Activated effector memory CD4-positive, alpha-beta T cell treated with anti-CD3 and anti-CD28 coated beads, Interleukin-2, amount 50 U/mL, for 16 hours (primary cell): ENCODE data around the gene NLRP4.

Experiments used
- DNase-seq: peaks from one replicate; pipeline ENCODE4 v3.0.0-alpha.2; 2020

The NLRP4 gene, protein sequence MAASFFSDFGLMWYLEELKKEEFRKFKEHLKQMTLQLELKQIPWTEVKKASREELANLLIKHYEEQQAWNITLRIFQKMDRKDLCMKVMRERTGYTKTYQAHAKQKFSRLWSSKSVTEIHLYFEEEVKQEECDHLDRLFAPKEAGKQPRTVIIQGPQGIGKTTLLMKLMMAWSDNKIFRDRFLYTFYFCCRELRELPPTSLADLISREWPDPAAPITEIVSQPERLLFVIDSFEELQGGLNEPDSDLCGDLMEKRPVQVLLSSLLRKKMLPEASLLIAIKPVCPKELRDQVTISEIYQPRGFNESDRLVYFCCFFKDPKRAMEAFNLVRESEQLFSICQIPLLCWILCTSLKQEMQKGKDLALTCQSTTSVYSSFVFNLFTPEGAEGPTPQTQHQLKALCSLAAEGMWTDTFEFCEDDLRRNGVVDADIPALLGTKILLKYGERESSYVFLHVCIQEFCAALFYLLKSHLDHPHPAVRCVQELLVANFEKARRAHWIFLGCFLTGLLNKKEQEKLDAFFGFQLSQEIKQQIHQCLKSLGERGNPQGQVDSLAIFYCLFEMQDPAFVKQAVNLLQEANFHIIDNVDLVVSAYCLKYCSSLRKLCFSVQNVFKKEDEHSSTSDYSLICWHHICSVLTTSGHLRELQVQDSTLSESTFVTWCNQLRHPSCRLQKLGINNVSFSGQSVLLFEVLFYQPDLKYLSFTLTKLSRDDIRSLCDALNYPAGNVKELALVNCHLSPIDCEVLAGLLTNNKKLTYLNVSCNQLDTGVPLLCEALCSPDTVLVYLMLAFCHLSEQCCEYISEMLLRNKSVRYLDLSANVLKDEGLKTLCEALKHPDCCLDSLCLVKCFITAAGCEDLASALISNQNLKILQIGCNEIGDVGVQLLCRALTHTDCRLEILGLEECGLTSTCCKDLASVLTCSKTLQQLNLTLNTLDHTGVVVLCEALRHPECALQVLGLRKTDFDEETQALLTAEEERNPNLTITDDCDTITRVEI

DNA sequence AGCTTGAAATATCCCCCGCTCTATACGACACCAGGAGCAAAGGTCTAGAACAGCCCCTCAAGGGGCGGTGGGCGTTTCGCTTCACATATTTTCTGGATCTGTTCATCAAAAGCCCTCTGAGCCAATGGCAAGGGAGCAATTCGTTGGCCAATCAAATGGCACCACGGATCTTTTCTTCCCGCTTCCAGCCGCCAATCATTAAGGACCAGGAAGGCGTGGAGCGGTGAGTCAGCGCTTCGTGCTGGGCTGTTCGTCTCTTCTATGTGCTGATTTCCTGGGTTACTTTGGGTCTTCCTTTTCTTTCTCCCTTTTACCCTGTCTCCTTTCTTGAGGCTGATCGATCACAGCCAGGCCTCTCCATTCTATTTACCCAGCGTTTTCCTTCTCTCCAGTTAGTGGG is at the start of gene NLRP4:
TSS of gene NLRP4 (plus strand) at position 201 of the 400 bp plus-strand sequence. CDS start 15,541 bp downstream, outside the sequence.
- DNase-seq = no peak

- DNase-seq = no peak
Measured at GRCh38 chr19:55795021-55795420, 41.3 kb upstream of the NLRP4 start.

- DNase-seq = no peak
Measured at GRCh38 chr19:55801416-55801815, 34.9 kb upstream of the NLRP4 start.

DNA sequence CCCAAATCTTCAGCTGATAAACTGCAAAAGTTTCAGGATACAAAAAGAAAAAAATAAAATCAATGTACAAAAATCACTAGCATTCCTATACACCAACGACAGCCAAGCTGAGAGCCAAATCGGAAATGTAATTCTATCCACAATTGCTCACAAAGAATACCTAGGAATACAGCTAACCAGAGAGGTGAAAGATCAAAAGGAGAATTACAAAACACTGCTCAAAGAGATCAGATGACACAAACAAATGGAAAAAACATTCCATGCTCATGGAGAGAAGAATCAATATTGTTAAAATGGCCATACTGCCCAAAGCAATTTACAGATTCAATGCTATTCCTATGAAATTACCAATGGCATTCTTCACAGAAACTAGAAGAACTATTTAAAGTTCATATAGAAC is 34.1 kb upstream of the NLRP4 start:
- no peak for DNase-seq

DNA sequence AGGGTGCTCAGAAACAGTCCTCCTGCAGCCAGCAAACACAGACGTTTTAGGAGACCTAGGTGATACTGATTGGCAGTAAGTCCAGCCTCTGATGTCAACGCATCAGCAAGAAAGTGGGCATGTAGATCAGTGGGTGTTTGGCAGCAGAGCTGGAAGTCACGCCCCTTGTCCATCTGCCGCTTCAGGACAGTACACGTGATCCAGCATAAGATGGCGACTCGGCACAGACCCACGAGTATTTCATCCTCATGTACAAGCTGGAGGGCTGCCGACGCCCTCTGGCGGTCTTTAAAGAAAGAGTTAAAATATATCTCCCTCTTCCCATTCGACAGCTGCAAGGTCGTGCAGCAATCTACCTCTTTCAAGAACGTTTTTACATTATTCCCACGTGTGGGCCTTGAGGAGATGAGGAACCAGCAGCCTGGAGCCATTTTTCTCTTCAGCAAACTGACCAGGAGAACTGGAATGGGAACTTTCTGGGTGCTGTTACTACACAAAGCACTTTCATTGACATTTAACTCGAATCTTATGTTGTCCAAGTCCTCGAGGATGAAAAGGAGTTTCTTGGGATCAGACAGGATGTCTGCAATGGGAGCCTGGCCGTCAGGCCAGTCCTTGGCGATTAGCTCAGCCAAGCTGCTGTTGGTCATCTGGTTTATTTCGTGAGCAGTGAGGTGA is 26.8 kb upstream of the NLRP4 start:
- peak; percentile 65 for DNase-seq

DNA sequence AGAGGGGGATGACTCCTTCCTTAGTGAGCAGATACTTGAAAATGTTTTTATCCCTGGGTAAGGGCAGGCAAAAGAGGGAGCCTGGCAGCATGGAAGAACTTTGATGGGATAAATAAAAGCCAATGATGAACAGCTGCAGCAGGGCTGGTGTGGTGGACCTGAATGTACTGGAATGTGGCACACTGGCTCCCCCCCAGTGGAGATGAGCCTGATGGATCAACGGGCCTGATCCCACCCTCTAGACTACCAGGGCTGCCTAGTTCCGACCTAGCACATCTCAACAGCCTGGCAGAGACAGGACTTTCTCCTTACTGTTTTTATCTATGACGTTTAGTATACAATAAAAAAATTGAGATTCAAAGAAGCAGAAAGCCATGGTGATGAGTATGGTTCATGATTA is 25.0 kb upstream of the NLRP4 start:
- no peak for DNase-seq

DNA sequence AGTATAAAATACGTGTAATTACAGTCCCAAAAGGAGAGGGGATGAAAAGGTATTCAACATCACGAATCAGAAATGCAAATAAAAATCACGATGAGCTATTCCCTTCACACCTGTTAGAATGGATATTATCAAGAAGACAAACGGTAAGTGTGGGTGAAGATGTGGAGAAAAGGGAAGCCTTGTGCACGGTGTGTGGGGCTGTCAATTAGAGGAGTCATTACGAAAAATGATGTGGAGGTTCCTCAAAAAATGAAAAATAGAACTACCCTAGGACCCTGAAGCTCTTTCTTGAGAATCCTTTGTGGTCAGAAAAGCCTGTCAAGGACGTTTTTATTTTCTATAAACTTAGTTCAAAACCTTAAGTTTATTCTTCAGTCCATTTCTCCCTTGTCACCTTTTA is 23.9 kb upstream of the NLRP4 start:
- no peak for DNase-seq

GRCh38 chr19:55813906-55814305 is 22.4 kb upstream of the NLRP4 start:
- DNase-seq = no peak

- no peak for DNase-seq
Measured at GRCh38 chr19:55820037-55820436, 16.3 kb upstream of the NLRP4 start.

DNA sequence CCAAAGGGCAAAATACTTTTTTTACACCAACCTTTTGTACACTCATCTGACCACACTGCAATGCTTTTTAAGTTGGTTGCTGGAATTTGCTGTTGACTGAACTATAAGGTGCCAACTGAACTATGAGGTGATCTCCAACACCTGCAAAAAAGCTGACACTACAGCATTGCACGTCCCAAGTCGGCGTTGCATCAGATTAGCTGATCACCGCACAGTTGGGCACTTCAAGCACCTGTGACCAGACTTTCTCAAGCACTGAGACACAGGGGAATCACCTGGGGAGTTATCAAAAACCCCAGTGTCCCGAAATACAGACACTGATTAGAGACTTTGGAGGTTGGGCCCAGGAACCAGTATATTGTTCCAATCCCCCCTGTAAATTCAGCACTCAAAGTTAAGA is 5.7 kb upstream of the NLRP4 start:
- no peak for DNase-seq

DNA sequence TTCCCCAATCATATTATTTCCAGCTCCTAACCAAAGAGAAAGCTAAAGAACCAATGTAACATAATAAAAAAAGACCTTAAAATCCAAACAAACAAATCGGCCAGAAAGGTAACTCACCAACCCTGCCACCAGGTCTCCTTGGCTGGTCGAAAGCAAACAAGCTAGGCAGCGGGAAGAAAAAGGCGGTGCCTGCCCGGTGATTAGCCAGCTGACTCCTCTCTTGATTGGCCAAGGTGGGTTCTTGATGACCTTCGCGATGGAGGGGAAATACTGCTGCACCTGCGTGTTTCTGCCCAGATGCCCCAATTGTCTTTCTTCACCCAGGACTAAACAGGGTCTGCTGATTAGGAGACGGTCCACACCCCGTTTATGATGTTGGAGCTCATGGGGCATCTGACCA is 4.5 kb upstream of the NLRP4 start, which contains the start of gene NLRP11:
TSS of gene NLRP11 (minus strand) at position 154 of the 400 bp plus-strand sequence. CDS start 13,825 bp downstream, outside the sequence.
- DNase-seq = no peak

DNA sequence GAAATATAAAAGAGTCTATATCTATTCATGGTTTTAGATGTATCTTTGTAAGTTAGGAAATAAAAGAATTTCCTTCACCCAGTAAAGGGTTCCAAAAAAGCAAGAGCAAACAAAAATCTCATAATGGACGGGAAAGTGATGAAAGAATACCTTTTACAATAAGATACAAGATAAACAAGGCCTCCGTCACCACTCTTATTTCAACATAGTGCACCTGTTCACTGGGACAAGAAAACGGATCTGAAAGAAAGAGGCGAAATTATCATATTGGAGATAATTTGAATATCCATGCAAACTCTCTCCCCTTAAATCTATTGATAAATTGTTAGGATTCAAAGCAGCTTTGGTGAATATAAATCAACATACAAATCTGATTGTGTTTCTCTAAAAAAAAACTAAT is 3.7 kb upstream of the NLRP4 start:
- DNase-seq = no peak

DNA sequence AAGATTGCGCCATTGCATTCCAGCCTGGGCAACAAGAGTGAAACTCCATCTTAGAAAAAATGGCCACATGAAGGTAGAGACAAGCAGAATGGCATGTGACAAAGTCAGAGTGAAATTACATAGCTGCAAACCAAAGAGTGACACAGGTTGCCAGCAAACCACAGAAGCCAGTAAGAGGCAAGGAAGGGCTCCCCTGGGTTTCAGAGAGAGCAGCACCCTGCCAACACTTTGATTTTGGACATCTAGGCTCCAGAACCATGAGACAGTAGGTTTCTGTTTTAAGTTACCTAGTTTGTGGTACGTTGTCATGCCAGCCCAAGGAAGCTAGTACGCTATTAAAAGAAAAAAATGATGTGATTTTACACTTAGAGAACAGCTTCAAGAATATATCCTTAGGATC is 1.9 kb downstream of the NLRP4 start:
- no peak for DNase-seq

GRCh38 chr19:55838906-55839305 is 2.6 kb downstream of the NLRP4 start:
- DNase-seq = no peak

DNA sequence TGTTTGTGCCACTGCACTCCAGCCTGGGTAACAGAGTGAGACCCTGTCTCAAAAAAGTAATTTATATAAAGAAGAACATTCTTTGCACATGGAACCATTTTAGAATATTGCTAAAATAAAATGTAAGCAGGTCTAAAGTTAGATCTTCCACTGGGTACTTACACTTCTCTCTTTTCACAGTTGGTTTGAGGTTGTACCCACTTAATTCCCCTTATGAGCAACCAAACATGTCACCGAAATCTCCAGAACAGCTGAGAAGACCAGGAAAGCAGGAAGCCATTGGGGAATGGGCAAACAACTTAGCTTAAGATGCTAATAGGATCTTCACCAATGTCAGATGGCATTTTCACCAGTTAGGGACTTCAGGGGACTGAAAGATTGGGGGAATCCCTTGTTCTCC is 18.8 kb downstream of the NLRP4 start:
- no peak for DNase-seq

- DNase-seq = no peak
Measured at GRCh38 chr19:55857149-55857548, 20.8 kb downstream of the NLRP4 start.

DNA sequence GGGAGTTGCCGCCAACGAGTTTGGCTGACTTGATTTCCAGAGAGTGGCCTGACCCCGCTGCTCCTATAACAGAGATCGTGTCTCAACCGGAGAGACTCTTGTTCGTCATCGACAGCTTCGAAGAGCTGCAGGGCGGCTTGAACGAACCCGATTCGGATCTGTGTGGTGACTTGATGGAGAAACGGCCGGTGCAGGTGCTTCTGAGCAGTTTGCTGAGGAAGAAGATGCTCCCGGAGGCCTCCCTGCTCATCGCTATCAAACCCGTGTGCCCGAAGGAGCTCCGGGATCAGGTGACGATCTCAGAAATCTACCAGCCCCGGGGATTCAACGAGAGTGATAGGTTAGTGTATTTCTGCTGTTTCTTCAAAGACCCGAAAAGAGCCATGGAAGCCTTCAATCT is 21.6 kb downstream of the NLRP4 start:
- no peak for DNase-seq

GRCh38 chr19:55858401-55858800 is 22.1 kb downstream of the NLRP4 start:
- DNase-seq = no peak

DNA sequence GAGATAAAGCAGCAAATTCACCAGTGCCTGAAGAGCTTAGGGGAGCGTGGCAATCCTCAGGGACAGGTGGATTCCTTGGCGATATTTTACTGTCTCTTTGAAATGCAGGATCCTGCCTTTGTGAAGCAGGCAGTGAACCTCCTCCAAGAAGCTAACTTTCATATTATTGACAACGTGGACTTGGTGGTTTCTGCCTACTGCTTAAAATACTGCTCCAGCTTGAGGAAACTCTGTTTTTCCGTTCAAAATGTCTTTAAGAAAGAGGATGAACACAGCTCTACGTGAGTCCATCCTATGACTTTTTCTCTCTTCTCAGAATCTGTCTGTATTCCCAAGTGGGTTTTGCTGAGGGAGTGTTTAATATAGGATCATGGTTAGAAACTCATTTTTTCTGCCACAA is 22.6 kb downstream of the NLRP4 start:
- no peak for DNase-seq

DNA sequence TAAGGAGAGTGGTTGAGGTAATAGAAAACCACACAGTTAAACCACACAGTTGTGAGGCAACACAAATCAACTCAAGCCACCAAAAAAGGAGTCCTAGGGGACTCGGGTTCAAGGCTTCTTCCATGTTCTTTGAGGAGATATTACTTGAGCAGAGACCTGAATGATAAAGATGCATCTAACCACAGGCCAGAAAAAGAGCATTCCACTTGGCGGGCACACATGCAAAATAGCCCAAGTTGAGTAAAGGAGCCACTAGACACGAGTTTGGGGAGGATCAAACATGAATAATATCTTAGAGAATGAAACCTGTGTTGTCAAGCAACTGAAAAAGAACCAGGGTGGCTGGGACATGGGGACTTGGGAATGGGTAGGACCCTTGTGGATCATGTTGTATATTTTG is 30.2 kb downstream of the NLRP4 start:
- DNase-seq = no peak

DNA sequence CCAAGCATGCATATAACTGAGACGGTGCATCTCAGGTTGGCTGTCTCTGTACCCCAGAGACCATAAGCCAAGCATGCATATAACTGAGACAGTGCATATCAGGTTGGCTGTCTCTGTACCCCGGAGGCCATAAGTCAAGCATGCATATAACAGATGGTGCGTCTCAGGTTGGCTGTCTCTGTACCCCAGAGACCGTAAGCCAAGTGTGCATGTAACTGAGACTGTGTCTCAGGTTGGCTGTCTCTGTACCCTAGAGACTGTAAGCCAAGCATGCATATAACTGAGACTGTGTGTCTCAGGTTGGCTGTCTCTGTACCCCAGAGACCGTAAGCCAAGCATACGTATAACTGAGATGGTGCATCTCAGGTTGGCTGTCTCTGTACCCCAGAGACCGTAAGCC is 30.8 kb downstream of the NLRP4 start:
- DNase-seq = no peak

GRCh38 chr19:55870736-55871135 is 34.4 kb downstream of the NLRP4 start:
- DNase-seq = no peak

DNA sequence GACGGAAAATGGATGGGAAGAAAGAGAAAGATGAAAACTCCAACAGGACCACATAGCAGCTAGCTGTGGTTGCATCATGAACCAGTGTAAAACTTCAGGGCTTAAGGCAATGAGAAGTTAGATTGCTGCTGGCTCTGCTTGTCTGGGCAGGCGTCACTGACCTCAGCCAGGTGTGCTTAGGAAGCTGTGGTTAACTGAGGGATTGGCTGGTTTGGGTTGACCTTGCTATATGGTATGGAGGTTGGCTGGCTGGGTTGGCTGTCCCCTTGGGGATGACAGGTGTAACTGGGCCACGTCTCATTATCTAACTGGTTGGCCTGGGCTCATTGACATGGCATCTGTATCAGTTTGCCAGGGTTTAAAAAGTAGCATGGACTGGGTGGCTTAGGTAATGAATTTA is 40.9 kb downstream of the NLRP4 start:
- DNase-seq = no peak
